MM.1S (cell line): Measurements from ENCODE around the gene SLC12A4.

Experiments used
- DNase-seq: peaks from one replicate; pipeline ENCODE4 v3.0.0-alpha.2; 2015
- H2AFZ ChIP-seq: fragments of 300-600 bp; sonication (generic); 2 replicates; pipeline ENCODE4 v1.6.0; 2016; ENCODE audit warnings: antibody characterized with exemption, low read length
- H3F3A ChIP-seq: fragments of 300-600 bp; sonication (generic); 2 replicates; pipeline ENCODE4 v1.6.1; 2016; ENCODE audit warnings: mild to moderate bottlenecking, antibody characterized with exemption, low read length, moderate library complexity, mixed read lengths; ENCODE audit not compliant: insufficient read depth
- H3K27ac ChIP-seq: fragments of 300-600 bp; sonication (generic); 2 replicates; pipeline ENCODE4 v1.5.1; 2016; ENCODE audit warnings: mild to moderate bottlenecking, low read length
- H3K27me3 ChIP-seq: fragments of 300-600 bp; sonication (generic); replicated peaks from 2 replicates; pipeline ENCODE4 v1.6.0; 2016; ENCODE audit warnings: low read length; ENCODE audit not compliant: insufficient read depth
- H3K36me3 ChIP-seq: fragments of 300-600 bp; sonication (generic); replicated peaks from 2 replicates; pipeline ENCODE4 v1.6.1; 2016; ENCODE audit warnings: mild to moderate bottlenecking, low read length, mixed read lengths; ENCODE audit not compliant: insufficient read depth
- H3K4me1 ChIP-seq: fragments of 300-600 bp; sonication (generic); 2 replicates; pipeline ENCODE4 v1.6.1; 2016; ENCODE audit warnings: low read length, mixed read lengths
- H3K4me2 ChIP-seq: fragments of 300-600 bp; sonication (generic); 2 replicates; pipeline ENCODE4 v1.6.0; 2016; ENCODE audit warnings: low read depth, low read length
- H3K4me3 ChIP-seq: fragments of 300-600 bp; sonication (generic); 2 replicates; pipeline ENCODE4 v1.5.1; 2016; ENCODE audit warnings: low read length, mixed read lengths
- H3K79me2 ChIP-seq: fragments of 300-600 bp; sonication (generic); 2 replicates; pipeline ENCODE4 v1.6.1; 2016; ENCODE audit warnings: mixed run types, low read length, mixed read lengths
- H3K9ac ChIP-seq: fragments of 300-600 bp; sonication (generic); 2 replicates; pipeline ENCODE4 v1.6.1; 2016; ENCODE audit warnings: low read length, mixed read lengths
- H3K9me2 ChIP-seq: fragments of 300-600 bp; sonication (generic); replicated peaks from 2 replicates; pipeline ENCODE4 v1.6.1; 2016; ENCODE audit warnings: mild to moderate bottlenecking, low read length, mixed read lengths; ENCODE audit not compliant: insufficient read depth
- H3K9me3 ChIP-seq: fragments of 300-600 bp; sonication (generic); replicated peaks from 2 replicates; pipeline ENCODE4 v1.6.1; 2016; ENCODE audit warnings: mild to moderate bottlenecking, low read length, mixed read lengths; ENCODE audit not compliant: insufficient read depth
- H4K20me1 ChIP-seq: fragments of 300-600 bp; sonication (generic); 2 replicates; pipeline ENCODE4 v1.6.1; 2016; ENCODE audit warnings: mild to moderate bottlenecking, low read length, moderate library complexity, mixed read lengths; ENCODE audit not compliant: insufficient read depth
- CTCF ChIP-seq: fragments of 300-600 bp; sonication (generic); IDR thresholded peaks from 2 replicates; pipeline ENCODE4 v1.5.1; 2016; ENCODE audit warnings: antibody characterized with exemption, low read length, mixed read lengths
- EZH2 ChIP-seq: fragments of 300-600 bp; sonication (generic); optimal IDR thresholded peaks from 2 replicates; pipeline ENCODE3; 2017; ENCODE audit warnings: low read depth, mild to moderate bottlenecking, antibody characterized with exemption, low read length, mixed read lengths
- EZH2phosphoT487 ChIP-seq: fragments of 300-600 bp; sonication (generic); IDR thresholded peaks from 2 replicates; pipeline ENCODE4 v1.6.1; 2018; ENCODE audit warnings: antibody characterized with exemption, low read length

Gene SLC12A4

GRCh38 chr16:67982011-67982696, 13.7 kb upstream of the SLC12A4 start:
- TF ChIP-seq EZH2phosphoT487 = no peak
- no peak for TF ChIP-seq CTCF
- no peak for TF ChIP-seq EZH2
- H3F3A ChIP-seq = peaks cover 7% of the 10 kb centered on the region
- no peaks in the 10 kb centered on the region for H3K9me3 ChIP-seq
- H3K4me3 ChIP-seq = no peak overlapping the region
- DNase-seq = no peak
- no peak overlapping the region for H2AFZ ChIP-seq
- H3K4me1 ChIP-seq = peaks cover 10% of the 10 kb centered on the region; the same call in 1 of the 2 replicates
- H3K9me2 ChIP-seq = no peaks in the 10 kb centered on the region
- no peaks in the 10 kb centered on the region for H4K20me1 ChIP-seq
- H3K27me3 ChIP-seq = no peaks in the 10 kb centered on the region
- no peak overlapping the region for H3K9ac ChIP-seq
- no peaks in the 10 kb centered on the region for H3K36me3 ChIP-seq
- no peaks in the 10 kb centered on the region for H3K79me2 ChIP-seq
- H3K27ac ChIP-seq = no peak overlapping the region
- H3K4me2 ChIP-seq = no peak overlapping the region

- H3K4me3 ChIP-seq = no peak within 1 kb of the TSS
- H3K27me3 ChIP-seq = no peaks in the 10 kb centered on the region
- no peaks in the 10 kb centered on the region for H4K20me1 ChIP-seq
- H3F3A ChIP-seq = peaks cover 11% of the 10 kb centered on the region
- no peaks in the 10 kb centered on the region for H3K79me2 ChIP-seq
- H3K4me1 ChIP-seq = peaks cover 17% of the 10 kb centered on the region
- H3K36me3 ChIP-seq = no peaks in the 10 kb centered on the region
- no peak within 1 kb of the TSS for H2AFZ ChIP-seq
- H3K9me2 ChIP-seq = no peaks in the 10 kb centered on the region
- H3K9me3 ChIP-seq = no peaks in the 10 kb centered on the region
- H3K9ac ChIP-seq = no peak within 1 kb of the TSS
- H3K27ac ChIP-seq = no peak within 1 kb of the TSS
- no peak for DNase-seq
- TF ChIP-seq EZH2phosphoT487 = no peak
- no peak for TF ChIP-seq EZH2
- TF ChIP-seq CTCF = no peak
- no peak within 1 kb of the TSS for H3K4me2 ChIP-seq
These were observed 11.7 kb upstream of the SLC12A4 start, which contains the start of gene DPEP3 for GRCh38 chr16:67979955-67980678. TSS of gene DPEP3 (minus strand) at chr16:67980499. CDS start at chr16:67980380, 119 bp downstream.

GRCh38 chr16:67977469-67978227, 9.2 kb upstream of the SLC12A4 start:
- H3K27ac ChIP-seq = no peak overlapping the region
- no peaks in the 10 kb centered on the region for H3K36me3 ChIP-seq
- H2AFZ ChIP-seq = no peak overlapping the region
- no peaks in the 10 kb centered on the region for H3K79me2 ChIP-seq
- no peaks in the 10 kb centered on the region for H4K20me1 ChIP-seq
- H3K9me2 ChIP-seq = no peaks in the 10 kb centered on the region
- H3K4me3 ChIP-seq = no peak overlapping the region
- DNase-seq = no peak
- H3K9me3 ChIP-seq = no peaks in the 10 kb centered on the region
- no peak overlapping the region for H3K9ac ChIP-seq
- peaks cover 5% of the 10 kb centered on the region; the same call in 1 of the 2 replicates for H3F3A ChIP-seq
- peaks cover 17% of the 10 kb centered on the region for H3K4me1 ChIP-seq
- TF ChIP-seq EZH2phosphoT487 (no peak), CTCF (no peak), EZH2 (no peak)
- no peaks in the 10 kb centered on the region for H3K27me3 ChIP-seq
- H3K4me2 ChIP-seq = no peak overlapping the region
